Large intestine (tissue), 3 donors: Measurements from ENCODE around the gene SERPINB5. TPM values are rescaled to one million over a fixed set of nuclear protein-coding genes. Genes with fewer than 3 reads are reported as not detected.

Source experiments
- DNase-seq, 2 donors: peaks; one replicate each; pipeline versions ENCODE4 v3.0.0 to v3.0.0-alpha.2; 2013
- H3K27ac ChIP-seq: one replicate; pipeline ENCODE4 v1.5.1; 2013; ENCODE audit warnings: low read length
- H3K27me3 ChIP-seq: 2 replicates; pipeline ENCODE4 v1.6.1; 2013; ENCODE audit warnings: low read length; ENCODE audit not compliant: control insufficient read depth, insufficient read depth
- H3K36me3 ChIP-seq: 2 replicates; pipeline ENCODE4 v1.6.1; 2013; ENCODE audit warnings: low read length; ENCODE audit not compliant: control insufficient read depth, insufficient read depth
- H3K4me1 ChIP-seq: one replicate; pipeline ENCODE4 v1.6.1; 2013; ENCODE audit warnings: low read length; ENCODE audit not compliant: control insufficient read depth, insufficient read depth
- H3K4me3 ChIP-seq: one replicate; pipeline ENCODE4 v1.5.1; 2013; ENCODE audit warnings: low read length
- H3K9me3 ChIP-seq: one replicate; pipeline ENCODE4 v1.6.1; 2013; ENCODE audit warnings: mild to moderate bottlenecking, low read depth, low read length, moderate library complexity; ENCODE audit not compliant: control insufficient read depth
- WGBS: methylation state at CpG from one replicate; pipeline ENCODE4 v1.1.5; 2013; ENCODE audit warnings: low lambda C conversion rate; ENCODE audit not compliant: insufficient coverage; 5-methylcytosine and 5-hydroxymethylcytosine counted together
- polyA plus RNA-seq: library from polyadenylated mRNA; unstranded; fragments of 120-200 nt; gene quantifications from one replicate; pipeline ENCODE4 v1.2.1, GENCODE V29; 2013

Gene SERPINB5
- polyA plus RNA-seq, 1 donor: 0.16 TPM

DNA sequence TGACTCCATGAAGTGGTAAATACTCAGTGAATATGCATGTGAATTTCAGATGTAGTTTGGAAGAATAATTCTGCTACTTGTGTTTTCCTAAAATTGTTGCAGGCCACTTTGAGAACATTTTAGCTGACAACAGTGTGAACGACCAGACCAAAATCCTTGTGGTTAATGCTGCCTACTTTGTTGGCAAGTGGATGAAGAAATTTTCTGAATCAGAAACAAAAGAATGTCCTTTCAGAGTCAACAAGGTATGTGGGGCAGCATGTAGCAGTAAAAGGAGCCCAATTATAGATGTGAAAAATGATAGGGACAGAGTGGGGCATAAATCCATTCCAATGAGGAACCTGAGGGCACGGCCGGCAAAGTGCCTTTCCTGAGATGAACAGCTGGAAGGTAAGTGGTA is 16.1 kb downstream of the SERPINB5 start:
- Histone ChIP-seq H3K27me3 (no peaks in the 10 kb centered on the region), H3K4me3 (no peak overlapping the region), H3K9me3 (no peaks in the 10 kb centered on the region), H3K4me1 (no peaks in the 10 kb centered on the region), H3K27ac (no peak overlapping the region), H3K36me3 (no peaks in the 10 kb centered on the region)
- no peak for DNase-seq
- no CpG with 5 or more reads among the region's 3 CpGs for whole genome bisulfite sequencing

DNA sequence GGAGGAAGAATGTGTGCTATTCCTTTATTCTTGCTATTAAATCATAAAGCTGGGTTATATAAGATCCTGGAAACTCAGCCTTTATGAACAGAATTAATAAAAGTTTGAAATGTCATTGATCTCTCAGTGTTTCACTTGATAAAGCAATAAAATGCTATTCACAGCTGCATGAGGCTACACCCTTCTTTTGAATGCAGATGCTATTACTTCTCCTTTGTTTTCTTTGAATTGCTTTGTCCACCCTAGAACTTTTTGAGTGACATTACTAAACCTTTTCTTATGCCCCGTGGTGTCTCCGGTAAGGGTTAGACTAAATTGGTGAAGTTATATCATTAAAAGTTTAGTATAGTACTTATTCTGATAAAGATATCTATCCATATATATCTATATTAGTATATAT is 18.9 kb downstream of the SERPINB5 start:
- Histone ChIP-seq H3K9me3 (no peaks in the 10 kb centered on the region), H3K4me3 (no peak overlapping the region), H3K36me3 (no peaks in the 10 kb centered on the region), H3K4me1 (no peaks in the 10 kb centered on the region), H3K27ac (no peak overlapping the region), H3K27me3 (no peaks in the 10 kb centered on the region)
- 87% methylated on average over 2 of the region's 2 CpGs for WGBS
- no peak for DNase-seq

DNA sequence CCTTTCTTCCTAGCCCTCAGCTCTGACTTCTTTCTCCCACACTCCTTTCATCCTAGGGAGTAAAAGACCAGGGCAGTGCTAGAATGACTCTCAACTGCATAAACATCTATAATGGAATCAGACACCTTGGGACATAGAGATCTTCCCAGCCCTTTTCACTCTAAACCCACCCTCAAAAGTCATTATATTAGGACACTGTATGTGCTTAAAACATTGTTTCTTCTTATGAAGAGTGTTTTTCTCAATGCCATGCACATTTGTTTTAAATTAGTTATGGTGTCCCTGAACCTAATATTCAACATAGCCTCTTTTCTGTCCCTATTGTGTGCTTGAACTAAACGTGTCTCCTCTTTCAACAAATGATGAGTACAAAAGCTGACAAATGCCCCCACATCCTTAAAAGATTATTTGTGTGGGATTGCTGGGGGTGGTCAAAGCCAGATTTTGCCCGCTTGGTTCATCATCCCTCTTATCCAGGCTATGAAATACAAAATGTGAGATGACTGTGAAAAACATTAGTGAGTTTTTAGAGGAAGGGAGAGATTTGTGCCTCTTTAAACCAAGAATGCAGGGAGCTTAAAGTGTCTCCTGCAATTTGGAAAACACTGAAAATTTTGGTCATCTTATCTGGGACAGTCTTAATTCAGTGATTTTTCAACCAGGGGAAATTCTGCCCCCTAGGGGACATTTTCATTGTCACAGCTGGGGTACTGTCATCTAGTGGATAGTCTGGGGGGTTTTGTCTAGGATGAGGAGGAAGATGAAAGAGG is 29.0 kb downstream of the SERPINB5 start:
- Histone ChIP-seq H3K4me3 (no peak overlapping the region), H3K36me3 (no peaks in the 10 kb centered on the region), H3K4me1 (no peaks in the 10 kb centered on the region), H3K27ac (no peak overlapping the region), H3K27me3 (no peaks in the 10 kb centered on the region), H3K9me3 (no peaks in the 10 kb centered on the region)
- no CpG with 5 or more reads among the region's 2 CpGs for WGBS
- DNase-seq: no peak

DNA sequence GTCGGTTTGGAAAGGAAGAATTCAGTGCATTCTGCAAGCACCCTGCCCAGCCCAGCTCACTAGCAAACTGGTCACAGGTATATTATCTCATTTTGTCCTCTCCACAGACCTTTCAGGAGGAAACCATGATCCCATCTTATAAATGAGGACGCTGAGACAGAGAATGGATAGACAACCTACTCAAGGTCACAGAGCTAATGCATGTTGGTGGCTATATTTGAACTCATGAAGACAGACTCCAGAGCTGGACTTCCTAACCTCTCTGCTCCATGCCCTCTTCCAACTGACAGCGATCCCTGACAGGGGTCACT is 29.5 kb downstream of the SERPINB5 start:
- no CpG with 5 or more reads among the region's 3 CpGs for WGBS
- Histone ChIP-seq H3K4me1 (no peaks in the 10 kb centered on the region), H3K4me3 (no peak overlapping the region), H3K9me3 (no peaks in the 10 kb centered on the region), H3K27ac (no peak overlapping the region), H3K27me3 (no peaks in the 10 kb centered on the region), H3K36me3 (no peaks in the 10 kb centered on the region)
- DNase-seq: no peak

GRCh38 chr18:63508596-63508995 is 31.8 kb downstream of the SERPINB5 start:
- 80% methylated on average over 1 of the region's 3 CpGs for WGBS
- no peak for DNase-seq
- H3K27ac ChIP-seq: no peak overlapping the region

GRCh38 chr18:63511285-63511684 is 34.5 kb downstream of the SERPINB5 start:
- 0% methylated on average over 3 of the region's 7 CpGs for WGBS
- H3K27me3 ChIP-seq: no peaks in the 10 kb centered on the region
- H3K9me3 ChIP-seq: no peaks in the 10 kb centered on the region
- H3K36me3 ChIP-seq: no peaks in the 10 kb centered on the region
- DNase-seq: no peak
- H3K27ac ChIP-seq: no peak overlapping the region
- no peak overlapping the region for H3K4me3 ChIP-seq
- no peaks in the 10 kb centered on the region for H3K4me1 ChIP-seq

More at GRCh38 chr18:63508596-63508995, 31.8 kb downstream of the SERPINB5 start:
- no peaks in the 10 kb centered on the region for H3K9me3 ChIP-seq
- no peaks in the 10 kb centered on the region for H3K36me3 ChIP-seq
- H3K4me3 ChIP-seq: no peak overlapping the region
- no peaks in the 10 kb centered on the region for H3K4me1 ChIP-seq
- H3K27me3 ChIP-seq: no peaks in the 10 kb centered on the region

GRCh38 chr18:63514326-63514725 is 37.6 kb downstream of the SERPINB5 start:
- 60% methylated on average over 1 of the region's 6 CpGs for WGBS
- H3K27ac ChIP-seq: no peak overlapping the region

GRCh38 chr18:63514888-63515678 is 38.3 kb downstream of the SERPINB5 start:
- DNase-seq: no peak
- Histone ChIP-seq H3K4me3 (no peak overlapping the region), H3K27me3 (no peaks in the 10 kb centered on the region), H3K36me3 (no peaks in the 10 kb centered on the region), H3K27ac (no peak overlapping the region), H3K4me1 (no peaks in the 10 kb centered on the region), H3K9me3 (no peaks in the 10 kb centered on the region)
- WGBS: no CpG with 5 or more reads among the region's 9 CpGs

More at GRCh38 chr18:63514326-63514725, 37.6 kb downstream of the SERPINB5 start:
- H3K36me3 ChIP-seq: no peaks in the 10 kb centered on the region
- no peaks in the 10 kb centered on the region for H3K9me3 ChIP-seq
- H3K4me3 ChIP-seq: no peak overlapping the region
- no peak for DNase-seq
- H3K27me3 ChIP-seq: no peaks in the 10 kb centered on the region
- no peaks in the 10 kb centered on the region for H3K4me1 ChIP-seq

- no peaks in the 10 kb centered on the region for H3K9me3 ChIP-seq
- H3K4me1 ChIP-seq: no peaks in the 10 kb centered on the region
- H3K4me3 ChIP-seq: no peak overlapping the region
- WGBS: no CpG with 5 or more reads among the region's 1 CpG
- H3K27ac ChIP-seq: no peak overlapping the region
- no peaks in the 10 kb centered on the region for H3K27me3 ChIP-seq
- H3K36me3 ChIP-seq: no peaks in the 10 kb centered on the region
- no peak for DNase-seq
Measured at GRCh38 chr18:63515801-63516200, 39.0 kb downstream of the SERPINB5 start.

- H3K4me1 ChIP-seq: no peaks in the 10 kb centered on the region
- H3K4me3 ChIP-seq: no peak overlapping the region
- WGBS: 92% methylated on average over 2 of the region's 16 CpGs
- no peaks in the 10 kb centered on the region for H3K9me3 ChIP-seq
- peak; percentile 48 to 67 for DNase-seq
- H3K27ac ChIP-seq: no peak overlapping the region
- no peaks in the 10 kb centered on the region for H3K27me3 ChIP-seq
- no peaks in the 10 kb centered on the region for H3K36me3 ChIP-seq
Measured at GRCh38 chr18:63518178-63519012, 41.6 kb downstream of the SERPINB5 start.
